ENCODE measurements around the gene CEP290. TPM values are rescaled to one million over a fixed set of nuclear protein-coding genes. Genes with fewer than 3 reads are reported as not detected.

Gene CEP290
- total RNA-seq, 1 experiment from 2014 or later: 27.3 TPM

DNA sequence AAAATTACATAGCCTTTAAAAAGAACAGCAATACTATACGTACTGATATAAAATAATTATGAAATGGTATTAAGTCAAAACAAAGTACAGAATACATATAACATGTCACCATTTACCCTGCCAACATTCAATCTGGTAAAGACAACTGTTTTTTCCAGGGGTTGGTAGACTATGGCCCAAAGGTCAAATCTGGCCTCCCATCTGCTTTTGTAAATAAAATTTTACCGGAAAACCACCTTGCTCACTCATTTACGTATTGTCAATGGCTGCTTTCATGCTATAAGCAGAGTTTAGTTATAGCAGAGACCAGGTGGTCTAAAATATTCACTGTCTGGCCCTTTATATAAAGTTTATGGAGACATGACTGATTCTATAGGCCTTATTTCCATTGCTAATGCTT, 14.0 kb downstream of the CEP290 start:
- Histone ChIP-seq H3K4me1 (ENCODE audit: insufficient read depth, low read length, poor library complexity, severe bottlenecking) (no peaks in the 10 kb centered on the region), H3K27me3 (replicated peaks; ENCODE audit: insufficient read depth, low read depth, low read length, poor library complexity) (no peaks in the 10 kb centered on the region), H3K27ac (ENCODE audit: low read depth, low read length, poor library complexity, severe bottlenecking) (no peak overlapping the region), H3K36me3 (ENCODE audit: insufficient read depth, low read length, poor library complexity, severe bottlenecking) (peaks cover 35% of the 10 kb centered on the region), H3K9me3 (ENCODE audit: low read depth, low read length, poor library complexity, severe bottlenecking) (no peaks in the 10 kb centered on the region), H3K4me3 (ENCODE audit: low read depth, low read length, poor library complexity, severe bottlenecking) (no peak overlapping the region)
- no peak for TF ChIP-seq EZH2 (IDR thresholded peaks at IDR 0.05; ENCODE audit: borderline replicate concordance, low read depth, low read length, poor library complexity, severe bottlenecking)
- ChIA-PET CTCF (no interaction called here), POLR2A (ENCODE audit: low non-redundant PET) (no interaction called here)
- BruUV-seq (replicated peaks): no TSS peak
- intact Hi-C loops (cut with micrococcal nuclease; ENCODE audit: unreplicated experiment): no loop called here
- no peak for DNase-seq (ENCODE audit: low spot score)

DNA sequence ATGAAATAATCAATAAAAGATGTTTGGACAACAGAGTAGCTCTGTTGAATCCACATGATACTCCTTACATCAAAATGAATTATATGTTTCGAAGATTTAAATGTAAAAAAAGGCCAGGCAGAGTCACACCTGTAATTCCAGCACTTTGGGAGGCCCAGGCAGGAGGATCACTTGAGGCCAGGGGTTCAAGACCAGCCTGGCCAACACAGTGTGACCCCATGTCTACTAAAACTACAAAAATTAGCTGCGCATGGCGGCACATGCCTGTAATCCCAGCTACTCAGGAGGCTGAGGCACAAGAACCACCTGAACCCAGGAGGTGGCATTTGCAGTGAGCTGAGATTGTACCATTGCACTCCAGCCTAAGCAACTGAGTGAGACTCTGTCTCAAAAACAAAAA, 14.8 kb downstream of the CEP290 start:
- DNase-seq (ENCODE audit: low spot score): no peak
- no peak for TF ChIP-seq EZH2 (IDR thresholded peaks at IDR 0.05; ENCODE audit: borderline replicate concordance, low read depth, low read length, poor library complexity, severe bottlenecking)
- TF ChIP-seq, protein P1, sequence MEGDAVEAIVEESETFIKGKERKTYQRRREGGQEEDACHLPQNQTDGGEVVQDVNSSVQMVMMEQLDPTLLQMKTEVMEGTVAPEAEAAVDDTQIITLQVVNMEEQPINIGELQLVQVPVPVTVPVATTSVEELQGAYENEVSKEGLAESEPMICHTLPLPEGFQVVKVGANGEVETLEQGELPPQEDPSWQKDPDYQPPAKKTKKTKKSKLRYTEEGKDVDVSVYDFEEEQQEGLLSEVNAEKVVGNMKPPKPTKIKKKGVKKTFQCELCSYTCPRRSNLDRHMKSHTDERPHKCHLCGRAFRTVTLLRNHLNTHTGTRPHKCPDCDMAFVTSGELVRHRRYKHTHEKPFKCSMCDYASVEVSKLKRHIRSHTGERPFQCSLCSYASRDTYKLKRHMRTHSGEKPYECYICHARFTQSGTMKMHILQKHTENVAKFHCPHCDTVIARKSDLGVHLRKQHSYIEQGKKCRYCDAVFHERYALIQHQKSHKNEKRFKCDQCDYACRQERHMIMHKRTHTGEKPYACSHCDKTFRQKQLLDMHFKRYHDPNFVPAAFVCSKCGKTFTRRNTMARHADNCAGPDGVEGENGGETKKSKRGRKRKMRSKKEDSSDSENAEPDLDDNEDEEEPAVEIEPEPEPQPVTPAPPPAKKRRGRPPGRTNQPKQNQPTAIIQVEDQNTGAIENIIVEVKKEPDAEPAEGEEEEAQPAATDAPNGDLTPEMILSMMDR (conservative IDR thresholded peaks at IDR 0.05; ENCODE audit: low read depth, low read length): no peak
- H3K27me3 ChIP-seq (replicated peaks; ENCODE audit: insufficient read depth, low read depth, low read length, poor library complexity): no peaks in the 10 kb centered on the region
- H3K4me3 ChIP-seq (ENCODE audit: low read depth, low read length, poor library complexity, severe bottlenecking): no peak overlapping the region
- no TSS peak for BruUV-seq (replicated peaks)
- POLR2A ChIA-PET (ENCODE audit: low non-redundant PET): no interaction called here
- H3K36me3 ChIP-seq (ENCODE audit: insufficient read depth, low read length, poor library complexity, severe bottlenecking): peaks cover 35% of the 10 kb centered on the region
- H3K27ac ChIP-seq (ENCODE audit: low read depth, low read length, poor library complexity, severe bottlenecking): no peak overlapping the region
- H3K4me1 ChIP-seq (ENCODE audit: insufficient read depth, low read length, poor library complexity, severe bottlenecking): no peaks in the 10 kb centered on the region
- intact Hi-C loops (cut with micrococcal nuclease; ENCODE audit: unreplicated experiment): no loop called here
- no peaks in the 10 kb centered on the region for H3K9me3 ChIP-seq (ENCODE audit: low read depth, low read length, poor library complexity, severe bottlenecking)
- CTCF ChIA-PET: interaction anchor here (0.6 kb wide), 1 partner anchor 266 kb away, joined by 6 read pairs; no protein-coding TSS in a partner anchor

DNA sequence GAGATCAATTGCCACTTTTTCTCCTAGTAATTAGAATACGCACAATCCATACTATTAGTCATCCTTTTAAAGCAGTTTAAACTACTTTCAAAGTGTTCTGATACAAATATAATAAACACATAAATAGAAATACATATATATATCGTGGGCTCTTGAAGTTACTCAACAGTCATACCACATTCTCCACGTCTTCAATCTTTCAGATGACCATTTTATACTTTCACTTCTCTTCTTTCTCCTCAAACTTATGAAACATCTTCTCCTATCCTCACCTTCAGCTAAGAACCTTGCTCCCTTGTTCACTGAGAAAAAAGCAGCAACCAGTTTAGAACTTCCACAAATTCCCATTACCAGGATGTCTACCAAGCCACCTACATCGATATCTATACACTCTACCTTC, 19.2 kb downstream of the CEP290 start:
- Histone ChIP-seq H3K9me3 (ENCODE audit: low read depth, low read length, poor library complexity, severe bottlenecking) (no peaks in the 10 kb centered on the region), H3K27ac (ENCODE audit: low read depth, low read length, poor library complexity, severe bottlenecking) (no peak overlapping the region), H3K36me3 (ENCODE audit: insufficient read depth, low read length, poor library complexity, severe bottlenecking) (peaks cover 36% of the 10 kb centered on the region), H3K4me1 (ENCODE audit: insufficient read depth, low read length, poor library complexity, severe bottlenecking) (no peaks in the 10 kb centered on the region), H3K4me3 (ENCODE audit: low read depth, low read length, poor library complexity, severe bottlenecking) (no peak overlapping the region), H3K27me3 (replicated peaks; ENCODE audit: insufficient read depth, low read depth, low read length, poor library complexity) (no peaks in the 10 kb centered on the region)
- no TSS peak for BruUV-seq (replicated peaks)
- intact Hi-C loops (cut with micrococcal nuclease; ENCODE audit: unreplicated experiment): no loop called here
- ChIA-PET CTCF (no interaction called here), POLR2A (ENCODE audit: low non-redundant PET) (interaction anchor here (0.6 kb wide), 1 partner anchor 798 kb away, joined by 22 read pairs; no protein-coding TSS in a partner anchor)
- no peak for DNase-seq (ENCODE audit: low spot score)
- TF ChIP-seq, protein P1 (conservative IDR thresholded peaks at IDR 0.05; ENCODE audit: low read depth, low read length): no peak
- TF ChIP-seq EZH2 (IDR thresholded peaks at IDR 0.05; ENCODE audit: borderline replicate concordance, low read depth, low read length, poor library complexity, severe bottlenecking): no peak

DNA sequence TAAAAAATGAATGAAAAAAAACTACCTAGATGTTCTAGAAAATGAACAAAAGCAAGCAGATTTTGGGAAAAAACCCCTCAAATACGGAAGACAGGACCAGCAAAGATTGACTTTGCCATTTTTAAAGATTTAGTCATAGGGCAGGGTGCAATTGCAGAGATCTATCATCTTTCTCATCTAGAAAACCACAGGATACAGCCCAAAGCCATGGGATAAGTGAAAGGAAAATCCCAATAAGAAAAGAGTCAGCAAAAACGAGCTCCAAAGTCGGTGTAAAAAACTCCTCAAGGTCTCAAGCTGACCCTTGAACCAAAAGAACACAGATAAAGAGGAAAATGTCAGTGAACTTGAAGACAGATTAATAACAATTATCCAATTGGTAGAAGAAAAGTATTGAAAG, 28.0 kb downstream of the CEP290 start:
- no peak overlapping the region for H3K4me3 ChIP-seq (ENCODE audit: low read depth, low read length, poor library complexity, severe bottlenecking)
- peaks cover 31% of the 10 kb centered on the region for H3K36me3 ChIP-seq (ENCODE audit: insufficient read depth, low read length, poor library complexity, severe bottlenecking)
- TF ChIP-seq, protein P1 (conservative IDR thresholded peaks at IDR 0.05; ENCODE audit: low read depth, low read length): no peak
- no peak for TF ChIP-seq EZH2 (IDR thresholded peaks at IDR 0.05; ENCODE audit: borderline replicate concordance, low read depth, low read length, poor library complexity, severe bottlenecking)
- no TSS peak for BruUV-seq (replicated peaks)
- no peak for DNase-seq (ENCODE audit: low spot score)
- no peaks in the 10 kb centered on the region for H3K9me3 ChIP-seq (ENCODE audit: low read depth, low read length, poor library complexity, severe bottlenecking)
- ChIA-PET CTCF (interaction anchor here (0.5 kb wide), 1 partner anchor 279 kb away, joined by 4 read pairs; no protein-coding TSS in a partner anchor), POLR2A (ENCODE audit: low non-redundant PET) (no interaction called here)
- no peaks in the 10 kb centered on the region for H3K27me3 ChIP-seq (replicated peaks; ENCODE audit: insufficient read depth, low read depth, low read length, poor library complexity)
- H3K4me1 ChIP-seq (ENCODE audit: insufficient read depth, low read length, poor library complexity, severe bottlenecking): no peaks in the 10 kb centered on the region
- intact Hi-C loops (cut with micrococcal nuclease; ENCODE audit: unreplicated experiment): no loop called here
- H3K27ac ChIP-seq (ENCODE audit: low read depth, low read length, poor library complexity, severe bottlenecking): no peak overlapping the region

Data from A673 (cell line).